ENCODE data around the gene RDH11. TPM values are rescaled to one million over a fixed set of nuclear protein-coding genes. Genes with fewer than 3 reads are reported as not detected.
"Not testable (repeated sequence)": the region's sequence is repeated elsewhere in the genome, so short reads cannot be mapped to it uniquely, and the experiment has no call there.

Gene RDH11
- total RNA-seq, 2 donors from 2014 or later: 43.2 to 51.6 TPM

DNA sequence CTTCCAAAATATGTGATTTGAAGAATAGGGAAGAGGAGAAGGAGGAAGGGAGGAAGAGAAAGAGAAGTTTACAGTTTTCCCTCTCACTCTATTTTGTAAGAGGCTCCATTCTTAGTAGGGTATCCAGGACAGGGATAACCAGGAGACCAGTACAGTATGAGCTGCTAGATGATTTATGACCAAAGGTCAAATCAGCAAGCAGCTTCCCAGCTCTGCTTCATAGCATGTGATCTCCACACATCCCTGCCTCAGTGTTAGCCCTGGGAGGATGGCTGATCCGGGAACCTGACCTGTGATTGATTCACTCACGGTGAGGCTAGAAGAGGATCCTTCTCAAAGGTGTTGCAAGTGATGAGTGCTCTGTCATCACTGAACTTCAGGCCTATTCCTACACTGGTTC lies 22.7 kb upstream of the RDH11 start:
- TF ChIP-seq, protein P1, sequence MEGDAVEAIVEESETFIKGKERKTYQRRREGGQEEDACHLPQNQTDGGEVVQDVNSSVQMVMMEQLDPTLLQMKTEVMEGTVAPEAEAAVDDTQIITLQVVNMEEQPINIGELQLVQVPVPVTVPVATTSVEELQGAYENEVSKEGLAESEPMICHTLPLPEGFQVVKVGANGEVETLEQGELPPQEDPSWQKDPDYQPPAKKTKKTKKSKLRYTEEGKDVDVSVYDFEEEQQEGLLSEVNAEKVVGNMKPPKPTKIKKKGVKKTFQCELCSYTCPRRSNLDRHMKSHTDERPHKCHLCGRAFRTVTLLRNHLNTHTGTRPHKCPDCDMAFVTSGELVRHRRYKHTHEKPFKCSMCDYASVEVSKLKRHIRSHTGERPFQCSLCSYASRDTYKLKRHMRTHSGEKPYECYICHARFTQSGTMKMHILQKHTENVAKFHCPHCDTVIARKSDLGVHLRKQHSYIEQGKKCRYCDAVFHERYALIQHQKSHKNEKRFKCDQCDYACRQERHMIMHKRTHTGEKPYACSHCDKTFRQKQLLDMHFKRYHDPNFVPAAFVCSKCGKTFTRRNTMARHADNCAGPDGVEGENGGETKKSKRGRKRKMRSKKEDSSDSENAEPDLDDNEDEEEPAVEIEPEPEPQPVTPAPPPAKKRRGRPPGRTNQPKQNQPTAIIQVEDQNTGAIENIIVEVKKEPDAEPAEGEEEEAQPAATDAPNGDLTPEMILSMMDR (IDR thresholded peaks at IDR 0.05): no peak

DNA sequence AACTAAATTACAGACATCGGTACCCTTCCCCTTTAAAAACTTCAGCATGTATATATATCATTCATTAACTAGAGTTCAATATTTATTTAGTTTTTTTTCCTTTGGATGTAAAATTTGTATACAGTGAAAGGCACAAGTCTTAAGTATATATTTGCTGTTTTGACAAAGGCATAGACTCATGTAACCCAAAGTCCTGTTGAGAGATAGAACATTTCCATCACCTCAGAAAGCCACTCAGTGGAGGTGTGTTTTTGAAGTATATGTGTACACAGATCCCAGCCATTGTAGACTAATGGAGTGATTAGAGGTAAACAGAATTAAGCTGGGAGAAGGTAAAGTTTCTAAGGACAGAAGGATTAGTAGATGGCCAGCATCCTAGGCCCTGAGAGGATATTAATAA lies 21.5 kb upstream of the RDH11 start:
- no peak for ATAC-seq (ENCODE audit: insufficient number of reproducible peaks, low FRiP score, low read depth)
- Histone ChIP-seq H3K36me3 (no peaks in the 10 kb centered on the region), H3K27ac (no peak overlapping the region), H3K4me1 (ENCODE audit: control insufficient read depth in 1 of 2, low read depth in 2 of 2) (peaks cover 0 to 4% of the 10 kb centered on the region in 2 donors), H3K27me3 (replicated peaks; ENCODE audit: insufficient read depth) (no peaks in the 10 kb centered on the region), H3K9me3 (no peaks in the 10 kb centered on the region), H3K4me3 (no peak overlapping the region)
- no peak for DNase-seq (ENCODE audit: low spot score)
- TF ChIP-seq, protein P1 (IDR thresholded peaks at IDR 0.05): no peak

More for the DNA sequence above, 22.7 kb upstream of the RDH11 start:
- Histone ChIP-seq H3K27me3 (replicated peaks; ENCODE audit: insufficient read depth) (no peaks in the 10 kb centered on the region), H3K4me1 (ENCODE audit: control insufficient read depth in 1 of 2, low read depth in 2 of 2) (peaks cover 0 to 12% of the 10 kb centered on the region in 2 donors), H3K4me3 (no peak overlapping the region), H3K36me3 (no peaks in the 10 kb centered on the region), H3K9me3 (no peaks in the 10 kb centered on the region), H3K27ac (no peak overlapping the region)
- DNase-seq (ENCODE audit: low spot score): no peak
- ATAC-seq (ENCODE audit: insufficient number of reproducible peaks, low FRiP score, low read depth): no peak

DNA sequence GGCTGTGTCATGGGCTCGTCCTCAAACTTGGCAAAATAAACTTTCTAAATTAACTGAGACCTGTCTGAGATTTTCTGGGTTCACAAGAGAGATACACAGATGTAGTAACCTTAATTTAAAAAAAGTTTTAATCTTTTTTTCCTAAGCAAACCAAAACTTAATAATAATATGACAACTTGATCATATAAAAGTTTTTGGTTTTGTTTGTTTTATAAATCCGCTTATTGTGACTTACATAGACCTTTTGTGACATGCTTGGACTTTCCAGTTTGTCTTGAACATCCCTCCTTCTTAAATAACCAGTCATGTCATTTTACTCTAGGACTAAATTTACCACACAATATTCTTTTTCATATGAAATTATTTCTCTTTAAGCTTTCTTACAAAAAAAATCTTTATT lies 14.6 kb upstream of the RDH11 start:
- Histone ChIP-seq H3K4me1 (ENCODE audit: control insufficient read depth in 1 of 2, low read depth in 2 of 2) (no peaks in the 10 kb centered on the region), H3K27me3 (replicated peaks; ENCODE audit: insufficient read depth) (no peaks in the 10 kb centered on the region), H3K4me3 (no peak overlapping the region), H3K36me3 (no peaks in the 10 kb centered on the region), H3K27ac (no peak overlapping the region), H3K9me3 (no peaks in the 10 kb centered on the region)
- TF ChIP-seq, protein P1 (IDR thresholded peaks at IDR 0.05): no peak
- ATAC-seq (ENCODE audit: insufficient number of reproducible peaks, low FRiP score, low read depth) (no peak), DNase-seq (ENCODE audit: low spot score) (no peak)

DNA sequence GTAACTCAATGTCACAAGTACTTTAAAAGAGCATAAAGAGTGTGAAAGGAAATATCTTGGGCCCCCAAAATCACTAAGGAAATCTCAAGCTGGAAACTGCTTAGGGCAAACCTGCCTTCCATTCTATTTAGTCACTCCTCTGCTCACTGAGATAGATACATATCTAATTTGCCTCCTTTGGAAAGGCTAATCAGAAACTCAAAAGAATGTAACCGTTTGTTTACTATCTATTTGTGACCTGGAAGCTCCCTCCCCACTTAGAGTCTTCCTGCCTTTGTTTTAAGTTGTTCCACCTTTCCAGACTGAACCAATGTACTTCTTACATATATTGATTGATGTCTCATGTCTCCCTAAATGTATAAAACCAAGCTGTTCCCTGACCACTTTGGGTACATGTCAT lies 14.2 kb upstream of the RDH11 start:
- not testable (repeated sequence) for H3K36me3 ChIP-seq; H3K4me3 ChIP-seq; ATAC-seq (ENCODE audit: insufficient number of reproducible peaks, low FRiP score, low read depth); H3K27ac ChIP-seq; H3K27me3 ChIP-seq (replicated peaks; ENCODE audit: insufficient read depth); H3K4me1 ChIP-seq (ENCODE audit: control insufficient read depth in 1 of 2, low read depth in 2 of 2); H3K9me3 ChIP-seq; DNase-seq (ENCODE audit: low spot score)

DNA sequence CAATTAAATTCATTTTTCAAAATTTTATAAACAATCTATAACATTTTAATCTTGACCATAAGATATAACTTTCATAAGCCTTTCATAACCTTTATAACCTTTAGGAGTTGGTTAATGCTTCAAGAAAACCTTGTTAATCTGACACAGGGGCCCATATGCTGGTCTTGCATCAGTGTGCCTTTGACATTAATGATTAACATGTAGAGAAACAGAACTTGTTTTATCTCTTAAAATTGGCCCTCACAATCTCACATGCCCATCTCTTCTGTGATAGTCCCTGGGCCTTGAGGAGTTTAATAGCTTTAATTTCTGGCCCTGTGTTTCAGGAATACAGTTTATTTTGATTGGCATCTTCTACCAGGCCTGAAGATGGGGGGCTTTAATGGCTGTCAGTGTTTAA lies 13.8 kb upstream of the RDH11 start:
- ATAC-seq (ENCODE audit: insufficient number of reproducible peaks, low FRiP score, low read depth); H3K27me3 ChIP-seq (replicated peaks; ENCODE audit: insufficient read depth); DNase-seq (ENCODE audit: low spot score); H3K36me3 ChIP-seq; H3K4me1 ChIP-seq (ENCODE audit: control insufficient read depth in 1 of 2, low read depth in 2 of 2); H3K27ac ChIP-seq; H3K4me3 ChIP-seq; H3K9me3 ChIP-seq: not testable (repeated sequence)

DNA sequence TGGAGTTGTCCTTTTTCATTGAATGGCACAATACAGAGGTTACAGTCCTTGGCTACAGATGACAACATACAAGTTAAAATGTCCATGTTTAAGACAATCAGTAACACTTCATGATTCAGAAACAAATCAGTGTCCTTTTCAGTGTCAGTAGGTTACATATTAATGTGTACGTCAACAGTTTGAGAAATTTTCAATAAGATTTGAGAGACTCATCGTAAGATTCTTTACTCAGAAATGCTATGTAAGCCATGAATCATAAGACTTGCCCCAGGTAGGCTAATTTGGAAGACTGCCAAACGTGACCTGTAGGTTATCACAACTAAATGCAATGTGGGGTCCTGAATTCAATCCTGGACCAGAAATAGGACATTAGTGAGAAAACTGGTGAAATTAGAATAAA lies 9.6 kb upstream of the RDH11 start:
- H3K4me3 ChIP-seq: no peak overlapping the region
- DNase-seq (ENCODE audit: low spot score): no peak
- TF ChIP-seq, protein P1 (IDR thresholded peaks at IDR 0.05): no peak
- ATAC-seq (ENCODE audit: insufficient number of reproducible peaks, low FRiP score, low read depth): no peak
- no peaks in the 10 kb centered on the region for H3K9me3 ChIP-seq
- H3K27me3 ChIP-seq (replicated peaks; ENCODE audit: insufficient read depth): no peaks in the 10 kb centered on the region
- no peaks in the 10 kb centered on the region for H3K36me3 ChIP-seq
- no peak overlapping the region for H3K27ac ChIP-seq
- no peaks in the 10 kb centered on the region for H3K4me1 ChIP-seq (ENCODE audit: control insufficient read depth in 1 of 2, low read depth in 2 of 2)
